Ishikawa (cell line): Measurements from ENCODE around the gene APBB2.

Experiments used
- CEBPB ChIP-seq: IDR thresholded peaks from 2 replicates; pipeline ENCODE4 v1.6.1; 2012
- CREB1 ChIP-seq: IDR thresholded peaks from 2 replicates; pipeline ENCODE4 v1.6.1; 2012; ENCODE audit warnings: low read depth
- EGR1 ChIP-seq: IDR thresholded peaks from 2 replicates; pipeline ENCODE4 v1.6.1; 2012
- EP300 ChIP-seq: IDR thresholded peaks from 2 replicates; pipeline ENCODE4 v1.6.1; 2012; ENCODE audit warnings: borderline replicate concordance
- FOXM1 ChIP-seq: IDR thresholded peaks from 2 replicates; pipeline ENCODE4 v1.6.1; 2012; ENCODE audit warnings: low read depth, borderline replicate concordance
- MAX ChIP-seq: IDR thresholded peaks from 2 replicates; pipeline ENCODE4 v1.6.1; 2012
- NFIC ChIP-seq: IDR thresholded peaks from 2 replicates; pipeline ENCODE4 v1.6.1; 2012
- RAD21 ChIP-seq: IDR thresholded peaks from 2 replicates; pipeline ENCODE4 v1.6.1; 2012; ENCODE audit warnings: low read depth
- REST ChIP-seq: IDR thresholded peaks from 2 replicates; pipeline ENCODE4 v1.6.1; 2012; ENCODE audit warnings: low read depth, mild to moderate bottlenecking
- TAF1 ChIP-seq: IDR thresholded peaks from 2 replicates; pipeline ENCODE4 v1.6.1; 2012; ENCODE audit warnings: low read depth, mild to moderate bottlenecking
- TCF12 ChIP-seq: IDR thresholded peaks from 2 replicates; pipeline ENCODE4 v1.6.1; 2012; ENCODE audit warnings: low read depth
- TEAD4 ChIP-seq: IDR thresholded peaks from 2 replicates; pipeline ENCODE4 v1.6.1; 2012
- USF1 ChIP-seq: IDR thresholded peaks from 2 replicates; pipeline ENCODE4 v1.6.1; 2012
- YY1 ChIP-seq: IDR thresholded peaks from 2 replicates; pipeline ENCODE4 v1.6.1; 2012; ENCODE audit warnings: low read depth
- ZBTB7A ChIP-seq: IDR thresholded peaks from 2 replicates; pipeline ENCODE4 v1.6.1; 2012; ENCODE audit warnings: low read depth

The APBB2 gene

DNA sequence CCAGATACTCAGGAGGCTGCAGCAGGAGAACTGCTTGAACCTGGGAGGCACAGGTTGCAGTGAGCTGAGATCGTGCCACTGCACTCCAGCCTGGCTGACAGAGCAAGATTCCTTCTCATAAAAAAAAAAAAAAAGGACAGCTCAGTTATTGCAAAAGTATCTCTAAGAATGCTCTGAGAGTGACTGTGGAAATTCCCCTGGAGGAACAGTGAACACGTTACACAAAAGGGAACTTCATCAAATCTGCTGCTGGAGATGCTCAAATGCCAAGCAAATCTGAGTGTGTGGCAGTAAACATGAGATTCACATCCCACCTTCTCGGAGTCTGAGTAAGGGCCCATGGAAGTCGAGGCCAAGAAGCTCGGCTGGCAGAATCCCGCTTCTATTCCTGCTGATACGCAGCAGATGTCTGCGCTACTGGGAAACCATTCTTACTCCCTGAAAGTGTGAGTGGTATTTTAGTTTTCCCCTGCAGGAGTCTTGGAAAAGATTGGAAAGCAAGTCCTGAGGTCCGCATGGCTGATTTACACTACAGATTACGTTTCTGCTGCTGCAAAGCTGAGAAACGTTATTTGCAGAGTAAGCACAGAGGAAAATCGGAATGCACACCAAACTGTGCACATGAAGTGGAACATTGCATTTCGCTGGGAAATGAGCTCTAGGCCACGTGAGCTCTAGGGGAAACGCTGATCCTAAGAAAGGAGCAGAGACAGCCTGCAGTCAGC, 301.7 kb downstream of the APBB2 start:
- no peak for TF ChIP-seq CREB1
- TF ChIP-seq USF1: no peak
- TF ChIP-seq CEBPB: no peak
- no peak for TF ChIP-seq EP300
- no peak for TF ChIP-seq ZBTB7A
- TF ChIP-seq MAX: no peak
- TF ChIP-seq REST: no peak
- TF ChIP-seq TAF1: no peak
- no peak for TF ChIP-seq TEAD4

- TF ChIP-seq MAX (no peak), ZBTB7A (no peak), REST (no peak), USF1 (no peak), FOXM1 (no peak), RAD21 (no peak), TCF12 (no peak), EP300 (no peak), TAF1 (no peak), CEBPB (no peak), YY1 (no peak), CREB1 (no peak), NFIC (no peak), EGR1 (no peak), TEAD4 (no peak)
Observed at GRCh38 chr4:40910706-40911105, 303.6 kb downstream of the APBB2 start.

DNA sequence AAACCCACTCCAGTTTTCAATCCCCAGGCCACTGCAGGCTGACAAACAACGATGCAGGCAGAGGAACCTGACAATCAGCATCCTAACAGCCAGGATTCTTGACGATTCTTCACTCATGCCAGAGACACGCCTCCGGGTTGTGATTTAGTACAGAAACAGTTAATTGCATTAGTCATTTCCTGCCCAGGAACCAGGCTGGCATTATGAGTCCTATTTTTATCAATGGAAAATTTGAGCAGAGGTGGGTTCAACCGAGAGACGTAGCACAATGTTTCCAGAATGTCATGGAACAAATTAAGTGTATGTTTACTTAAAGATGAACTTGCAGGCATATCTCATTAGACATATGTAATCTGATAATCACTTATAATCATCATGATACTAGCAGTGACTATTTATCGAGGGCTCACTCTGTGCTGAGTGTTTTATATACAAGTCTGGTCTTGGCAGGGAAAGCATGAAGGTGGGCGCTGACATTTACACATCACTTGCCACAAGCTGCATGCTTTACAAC, 304.9 kb downstream of the APBB2 start:
- TF ChIP-seq USF1 (no peak), TEAD4 (peak; percentile 51), FOXM1 (peak; percentile 66), EP300 (peak; percentile 81; the same call in 1 of the 2 replicates), MAX (no peak), RAD21 (no peak), NFIC (peak; percentile 64), TCF12 (peak; percentile 80), YY1 (no peak), CREB1 (no peak), TAF1 (no peak), CEBPB (peak; percentile 15; the same call in 1 of the 2 replicates)

GRCh38 chr4:40908702-40909362, 305.5 kb downstream of the APBB2 start:
- TF ChIP-seq CREB1 (no peak), RAD21 (peak; percentile 79), USF1 (no peak), ZBTB7A (no peak), EGR1 (no peak), TAF1 (no peak), REST (no peak), MAX (peak; percentile 11), TCF12 (no peak), EP300 (no peak), YY1 (0 out of 2 replicates have a peak, but pooled peaks have one; percentile 48), CEBPB (no peak), NFIC (no peak)
